Frontal cortex (tissue), 4 donors: ENCODE measurements around the gene DMRT1. TPM values are rescaled to one million over a fixed set of nuclear protein-coding genes. Genes with fewer than 3 reads are reported as not detected.

Source experiments
- DNase-seq, 2 donors: peaks; one replicate each; pipeline ENCODE4 v3.0.0; 2012; ENCODE audit warnings: low spot score in 2 of 2
- FAIRE-seq: peaks from 2 replicates; lab custom pipeline; 2012; peaks lifted over from hg19 to GRCh38; lab: Jason Lieb, UNC
- total RNA-seq: library from RNA; depleted of rRNA; stranded (reverse); fragments of >200 nt; gene quantifications from one replicate; pipeline ENCODE4 v1.2.3, GENCODE V29; 2014
- donor health status: control.
- donor health status: control.
- donor health status: control.

The DMRT1 gene
- total RNA-seq, 1 donor from 2014 or later: under 0.01 TPM

DNA sequence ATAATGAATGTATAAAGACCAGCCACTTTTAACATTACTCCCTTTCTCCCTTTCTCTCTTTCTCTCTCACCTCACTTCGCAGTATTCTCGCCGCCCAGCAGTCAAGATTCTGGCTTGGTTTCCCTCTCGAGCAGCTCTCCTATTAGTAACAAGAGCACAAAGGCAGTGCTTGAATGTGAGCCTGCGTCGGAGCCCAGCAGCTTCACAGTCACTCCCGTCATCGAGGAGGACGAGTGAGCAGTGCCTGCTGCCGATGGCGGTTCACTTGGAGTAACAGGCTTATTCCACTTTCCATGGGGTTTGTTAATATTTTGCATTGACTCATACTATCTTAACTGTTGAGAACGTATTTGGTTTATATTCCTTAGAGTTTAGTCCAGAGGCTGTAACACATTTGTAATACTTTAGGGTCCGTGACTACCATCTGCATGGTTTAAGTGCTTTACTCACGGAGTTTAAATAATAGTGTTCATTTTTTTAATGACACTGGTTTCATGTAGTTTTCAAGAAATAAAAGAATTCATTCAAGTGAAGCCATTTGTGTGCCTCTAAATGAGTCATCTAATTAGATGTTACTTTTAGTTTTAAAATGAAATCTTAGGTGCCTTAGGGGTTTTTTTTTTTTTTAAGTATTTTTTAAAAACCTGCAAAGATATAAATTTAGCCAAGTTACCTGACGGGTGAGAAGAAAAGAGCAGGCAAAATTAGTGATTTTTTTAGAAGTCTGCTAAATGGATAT is 126.6 kb downstream of the DMRT1 start:
- DNase-seq (no peak), FAIRE-seq (no peak)

DNA sequence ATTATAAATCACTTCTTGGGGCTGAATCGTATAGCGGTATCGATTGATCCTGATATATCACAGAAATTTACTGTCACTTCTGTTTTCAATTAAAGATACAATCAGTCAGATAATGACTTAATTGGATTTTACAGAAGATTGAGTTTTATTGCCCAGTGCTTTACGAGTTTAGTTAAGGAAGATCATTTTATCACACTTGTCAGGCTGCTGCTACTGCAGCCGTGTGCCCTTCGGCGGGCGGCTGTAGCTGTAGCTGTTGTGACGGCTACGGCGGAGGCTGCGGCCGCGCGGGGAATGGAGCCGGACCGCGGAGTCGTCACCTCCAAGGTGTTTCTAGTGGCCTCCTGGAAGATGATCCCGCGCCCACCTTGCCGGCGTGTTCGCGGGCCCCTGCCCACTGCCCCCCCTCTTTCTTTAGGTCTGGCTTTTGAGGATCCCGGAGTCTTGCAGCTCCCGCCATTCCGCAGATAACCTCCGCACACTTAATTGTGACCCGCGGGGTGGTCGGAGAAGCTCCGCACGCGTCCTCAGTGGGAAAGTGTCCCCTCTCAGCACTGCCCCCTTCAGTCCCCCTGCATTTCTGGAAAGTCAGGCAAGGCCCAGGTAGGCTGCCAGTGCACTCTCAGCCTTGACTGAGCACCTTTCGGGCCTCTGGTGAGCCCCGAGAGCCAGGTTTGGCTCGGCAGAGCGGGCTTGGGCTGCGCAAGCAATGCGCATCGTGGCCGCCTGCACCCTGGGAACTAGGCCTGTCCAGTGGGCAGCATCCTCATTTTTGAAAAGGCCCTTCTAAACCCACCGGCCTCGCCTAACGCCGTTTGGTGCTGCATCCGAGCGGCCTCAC is 128.0 kb downstream of the DMRT1 start:
- FAIRE-seq: no peak
- no peak for DNase-seq

DNA sequence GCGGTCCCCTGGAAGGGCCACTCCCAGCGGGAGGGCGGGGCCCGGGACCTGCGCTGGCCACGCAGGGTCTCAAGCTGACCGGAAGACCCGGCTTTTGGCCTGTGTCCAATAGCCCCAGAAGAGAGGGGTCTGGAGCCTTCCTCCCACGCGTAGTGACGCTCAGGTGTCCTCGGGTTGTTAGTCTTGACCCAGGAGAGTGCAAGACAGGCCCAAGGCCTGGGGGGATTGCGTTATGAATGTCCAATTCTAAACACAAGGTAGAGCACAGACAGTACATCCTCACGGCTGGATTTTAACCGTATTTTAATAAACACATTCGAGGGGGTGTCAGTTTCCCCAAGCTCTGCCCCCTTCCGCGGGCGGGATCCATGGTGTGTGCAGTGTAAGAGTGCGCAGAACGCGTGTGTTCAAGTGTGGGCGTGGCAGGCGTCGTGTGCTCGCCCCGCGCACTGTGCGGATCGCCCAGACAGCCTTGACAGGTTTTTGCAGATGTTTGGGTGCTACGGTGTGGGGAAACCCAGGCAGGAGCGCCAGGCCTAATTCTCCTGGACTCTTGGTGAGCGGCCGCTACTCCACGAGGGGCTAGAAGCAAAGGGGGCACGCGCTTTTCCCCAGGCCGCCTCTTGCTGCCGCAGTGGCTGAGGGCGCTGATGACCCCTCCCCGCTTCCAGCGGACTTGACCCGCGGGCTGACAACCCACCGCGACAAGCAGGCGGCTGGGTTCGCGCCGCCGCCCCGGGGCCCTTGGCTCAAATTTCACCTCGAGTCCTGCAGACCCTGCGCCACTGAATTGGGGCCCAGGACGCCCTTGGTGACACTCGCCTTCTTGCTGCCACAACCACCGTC is 128.9 kb downstream of the DMRT1 start:
- no peak for DNase-seq

DNA sequence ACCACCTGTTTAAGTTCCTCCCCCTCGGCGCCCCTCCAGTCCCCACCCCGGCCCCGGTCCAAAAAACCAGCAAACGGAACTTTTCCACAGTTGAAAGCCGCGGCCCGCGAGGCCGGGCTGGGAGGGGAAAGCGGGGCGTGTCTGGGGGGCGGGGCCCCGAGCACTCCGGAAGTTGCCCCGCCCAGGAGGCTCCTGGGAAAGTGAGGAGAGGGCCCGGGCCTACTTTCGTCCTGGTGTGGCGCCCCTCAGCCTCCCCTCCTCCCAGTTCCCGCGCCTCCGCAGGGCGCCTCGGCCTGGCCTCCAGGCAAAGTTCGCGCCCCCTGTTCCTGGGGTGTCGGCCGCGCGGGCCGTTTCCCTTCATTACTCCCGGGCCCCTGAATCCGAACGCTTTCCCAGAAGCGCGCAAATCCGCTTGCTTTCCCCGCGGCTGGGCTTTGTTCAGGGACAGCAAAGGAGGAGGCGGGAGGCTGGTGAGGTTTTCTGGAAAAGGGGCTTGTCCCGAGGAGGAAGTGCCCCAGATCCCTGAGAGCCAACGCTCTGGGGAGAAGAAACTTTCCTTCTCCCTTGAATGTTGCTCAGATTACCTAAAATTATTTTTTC is 130.5 kb downstream of the DMRT1 start:
- FAIRE-seq: no peak
- no peak for DNase-seq

More for the DNA sequence above, 128.9 kb downstream of the DMRT1 start:
- no peak for FAIRE-seq

DNA sequence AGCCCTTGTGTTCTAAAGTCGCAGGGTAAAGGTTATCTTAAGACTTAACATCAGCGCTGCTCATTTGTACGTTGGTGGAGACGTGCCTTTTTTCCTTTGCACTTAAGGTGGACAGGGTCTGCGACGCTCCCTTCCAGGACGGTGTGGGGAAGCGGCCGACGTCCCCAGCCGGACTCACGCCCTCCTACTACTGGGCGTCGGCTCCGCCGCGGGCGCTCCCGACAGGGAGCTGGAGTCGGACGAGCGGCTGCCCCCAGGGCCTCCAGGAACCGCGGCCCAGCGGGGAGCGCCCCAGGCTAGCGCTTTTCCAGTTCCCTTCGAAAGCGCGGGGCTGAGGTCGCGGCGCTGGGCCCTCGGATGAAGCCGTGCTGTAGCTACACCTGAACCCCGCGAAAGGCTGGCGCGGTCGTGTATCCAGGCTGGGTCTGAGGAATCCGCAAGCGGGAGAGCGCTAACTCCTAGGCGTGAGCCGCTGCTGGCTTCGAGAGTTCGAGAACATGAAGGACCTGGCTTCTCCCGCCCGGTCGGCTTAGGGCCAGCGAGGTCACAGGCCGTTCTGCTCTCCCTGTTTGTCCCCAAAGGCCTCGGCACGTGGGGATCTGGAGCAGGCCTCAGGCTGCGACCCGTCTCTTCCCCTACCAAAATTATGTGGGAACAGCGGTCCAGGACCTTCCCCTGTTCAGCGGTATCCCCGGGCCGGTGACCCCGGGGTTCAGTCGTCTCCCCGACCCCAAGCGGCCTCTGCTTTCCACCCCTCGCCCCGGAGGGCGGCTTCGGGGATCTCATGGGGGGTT is 131.2 kb downstream of the DMRT1 start:
- no peak for FAIRE-seq
- no peak for DNase-seq

DNA sequence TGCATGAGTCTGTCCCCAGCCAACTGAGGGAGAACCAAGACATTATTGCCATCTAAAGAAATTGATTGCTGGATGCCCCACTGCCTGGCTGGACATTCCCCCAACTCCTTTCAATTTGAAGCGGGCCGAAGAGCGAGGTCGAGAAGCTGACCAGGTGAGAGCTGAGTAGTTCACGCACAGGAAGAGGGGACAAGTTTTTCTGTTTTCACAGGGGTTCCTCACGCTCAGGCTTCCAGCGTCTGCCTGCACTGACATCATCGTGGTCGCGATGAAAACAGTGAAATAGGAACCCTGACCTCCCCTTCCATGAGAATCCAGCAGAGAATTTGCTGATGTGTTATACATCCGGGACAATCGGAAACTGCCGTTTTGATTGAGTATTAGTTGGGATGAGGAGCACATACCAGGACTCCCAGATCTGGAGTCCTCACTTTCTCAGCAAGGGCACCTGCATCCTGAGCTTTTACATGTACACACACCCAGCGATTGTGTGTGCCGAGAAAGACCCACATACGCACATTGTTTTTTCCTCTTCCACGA is 131.9 kb downstream of the DMRT1 start:
- no peak for FAIRE-seq
- DNase-seq: no peak

DNA sequence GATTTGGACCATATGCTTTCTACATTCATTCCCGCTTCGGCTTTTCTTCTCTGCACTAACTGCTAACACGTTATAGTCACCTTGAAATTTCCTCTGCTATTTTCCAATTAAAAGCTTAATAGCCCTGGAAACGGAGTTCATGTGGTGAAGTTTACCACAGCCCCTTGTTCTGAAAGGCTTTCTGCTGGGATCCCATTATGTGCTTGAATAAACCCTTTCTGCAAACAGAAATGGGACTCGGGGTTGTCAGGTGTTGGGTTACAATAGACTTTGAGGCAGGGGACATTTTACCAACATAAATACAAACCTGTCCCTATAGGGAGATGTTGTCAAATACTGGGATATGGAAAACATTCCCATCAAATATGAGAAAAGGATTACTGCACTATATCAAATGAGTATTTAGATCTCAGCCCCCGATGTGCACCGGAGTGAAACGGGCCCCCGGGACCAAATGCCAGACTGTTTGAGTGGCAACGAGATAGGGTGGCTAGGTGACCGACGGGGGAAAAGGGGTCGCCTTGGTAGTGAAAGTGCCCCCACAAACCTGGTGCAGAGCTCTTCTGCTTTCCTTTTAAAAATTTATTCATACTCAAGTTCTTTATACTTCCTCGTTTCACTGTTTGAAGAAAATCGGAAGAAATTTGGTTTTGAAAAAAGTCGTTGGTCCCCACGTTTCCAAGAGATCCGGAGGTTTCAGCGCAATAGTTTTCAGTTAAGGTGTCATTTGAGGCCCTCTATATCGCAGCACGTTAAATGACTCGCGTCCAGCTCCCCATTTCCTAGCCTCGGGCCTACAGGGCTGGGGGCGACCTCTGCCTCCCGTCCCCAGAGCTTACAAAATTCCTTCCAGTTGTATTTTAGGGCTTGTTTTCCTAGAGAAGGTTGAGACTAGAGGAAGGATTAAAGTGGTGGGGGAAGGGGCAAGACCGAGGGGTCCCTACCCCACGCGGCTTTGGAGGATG is 132.8 kb downstream of the DMRT1 start:
- DNase-seq (no peak), FAIRE-seq (no peak)

DNA sequence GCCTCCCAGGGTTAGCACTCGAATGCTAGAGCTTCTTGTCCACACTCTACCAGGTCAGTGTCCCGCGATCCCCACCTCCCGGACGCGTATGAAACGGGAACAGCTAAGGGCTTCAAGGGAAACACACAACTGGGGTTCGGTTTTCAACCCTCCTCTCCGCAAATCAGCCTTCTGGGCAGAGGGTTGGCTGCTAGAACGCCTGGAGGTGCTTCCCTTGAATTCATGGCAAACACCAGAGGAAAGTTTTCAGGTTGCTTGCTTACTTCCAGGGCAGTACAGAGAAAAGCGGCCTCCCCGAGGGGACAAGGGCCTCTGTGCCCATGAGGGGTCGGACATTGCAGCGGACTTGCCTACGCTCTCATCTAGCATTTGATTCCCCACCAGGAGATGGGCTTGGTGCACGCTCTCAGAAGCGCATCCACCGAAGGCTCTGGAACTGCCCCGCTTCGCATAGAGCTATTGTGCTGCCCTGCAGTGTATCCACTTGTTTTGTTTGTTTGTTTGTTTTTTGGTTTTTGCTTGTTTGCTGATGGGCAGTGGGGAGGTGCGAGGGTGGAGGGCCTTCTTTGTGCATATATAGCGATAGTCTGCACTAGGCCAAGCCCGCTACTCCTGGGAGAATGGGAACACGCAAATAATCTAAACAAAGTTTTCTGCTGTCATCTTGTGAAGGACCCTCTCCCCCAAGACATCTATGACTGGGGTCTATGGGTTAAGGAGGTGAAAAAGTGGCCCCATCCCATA is 133.7 kb downstream of the DMRT1 start:
- DNase-seq (no peak), FAIRE-seq (no peak)

DNA sequence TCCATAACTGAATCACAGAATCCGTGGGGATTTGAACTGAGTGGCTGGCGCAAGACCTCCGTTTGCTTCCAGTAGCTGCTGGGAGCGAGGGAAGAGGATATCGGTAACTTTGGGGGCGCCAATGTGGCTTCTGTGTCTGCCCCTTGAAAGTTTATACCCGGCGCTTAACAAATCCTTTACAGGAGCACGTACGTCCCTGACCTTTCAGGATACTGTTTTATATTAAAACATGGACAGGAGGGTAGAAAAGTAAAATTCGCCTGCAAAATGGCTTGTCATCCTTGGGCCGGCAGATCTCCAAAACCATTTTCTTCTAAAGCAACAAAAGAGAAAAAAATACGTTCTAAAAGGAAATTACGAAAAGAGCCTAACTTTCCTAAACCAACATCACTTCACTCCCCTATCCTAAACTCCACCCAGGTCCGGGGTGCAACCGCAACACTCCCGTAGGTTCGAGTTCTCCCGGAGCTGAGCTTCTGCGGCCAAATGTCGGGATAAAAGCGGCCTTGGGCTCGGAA is 134.3 kb downstream of the DMRT1 start:
- FAIRE-seq (no peak), DNase-seq (no peak)

DNA sequence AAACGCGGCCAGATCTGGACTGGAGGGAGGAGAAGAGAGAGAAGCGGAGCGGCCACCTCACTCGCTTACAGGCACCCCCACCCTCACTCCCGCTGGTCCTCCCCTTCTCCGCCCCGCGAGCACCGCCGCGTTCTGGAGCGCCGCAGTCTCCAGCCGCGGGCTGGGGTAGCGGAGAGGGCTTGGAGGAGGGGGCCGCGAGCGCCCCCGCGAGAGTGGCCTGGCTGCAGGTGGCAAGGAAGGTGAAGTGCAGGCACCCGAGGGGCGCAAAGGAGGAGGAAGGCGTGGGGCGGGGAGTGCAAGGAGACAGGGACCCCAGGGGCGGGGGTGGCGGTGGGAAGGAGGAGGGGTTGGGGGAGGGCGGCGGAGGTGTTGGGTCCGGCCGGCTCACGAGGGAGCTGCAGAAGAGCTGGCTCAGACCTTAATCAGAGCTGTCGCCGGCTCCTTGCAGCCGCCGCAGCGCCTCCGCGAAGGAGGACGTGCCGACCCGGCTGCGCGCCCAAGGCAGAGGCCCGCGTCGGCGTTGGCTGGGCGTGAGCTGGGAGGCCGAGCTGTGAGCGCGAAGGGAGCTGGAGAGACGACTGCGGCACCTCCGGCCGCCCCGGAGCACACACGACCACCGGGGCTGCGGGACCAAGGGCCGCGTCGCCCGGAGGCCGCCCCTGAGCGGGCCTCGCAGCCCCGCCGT is 134.9 kb downstream of the DMRT1 start, which contains the start of gene DMRT3:
Gene DMRT3 (plus strand): TSS at position 398 of the 685 bp plus-strand sequence. CDS start 347 bp downstream, outside the sequence.
- FAIRE-seq: no peak
- no peak for DNase-seq

DNA sequence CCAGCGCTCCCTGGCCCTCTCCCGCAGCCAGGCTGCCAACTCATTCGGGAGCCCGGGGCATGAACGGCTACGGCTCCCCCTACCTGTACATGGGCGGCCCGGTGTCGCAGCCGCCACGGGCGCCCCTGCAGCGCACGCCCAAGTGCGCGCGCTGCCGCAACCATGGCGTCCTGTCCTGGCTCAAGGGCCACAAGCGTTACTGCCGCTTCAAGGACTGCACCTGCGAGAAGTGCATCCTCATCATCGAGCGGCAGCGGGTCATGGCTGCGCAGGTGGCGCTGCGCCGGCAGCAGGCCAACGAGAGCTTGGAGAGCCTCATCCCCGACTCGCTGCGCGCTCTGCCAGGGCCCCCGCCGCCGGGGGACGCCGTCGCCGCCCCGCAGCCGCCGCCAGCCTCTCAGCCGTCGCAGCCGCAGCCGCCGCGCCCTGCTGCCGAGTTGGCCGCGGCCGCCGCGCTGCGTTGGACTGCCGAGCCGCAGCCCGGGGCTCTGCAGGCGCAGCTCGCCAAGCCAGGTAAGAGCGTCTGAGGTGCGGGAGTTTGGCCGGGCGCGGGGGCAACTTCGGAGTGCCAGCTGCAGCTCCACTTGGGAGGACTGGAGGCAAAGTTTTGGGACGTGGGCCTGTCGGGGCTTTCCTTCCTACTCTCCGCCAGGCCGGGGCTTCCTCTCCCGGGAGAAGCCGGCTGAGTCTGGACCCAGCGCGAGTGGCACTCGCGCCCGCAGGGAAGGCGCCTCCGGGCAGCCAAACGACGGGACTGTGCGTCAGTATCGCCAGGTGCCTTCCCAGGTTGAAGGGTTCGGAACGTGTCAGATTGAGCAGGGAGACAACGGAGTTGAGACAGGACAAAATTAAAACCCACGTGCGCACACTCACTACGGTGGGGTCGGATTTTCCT is 135.7 kb downstream of the DMRT1 start:
- DNase-seq (no peak), FAIRE-seq (no peak)

DNA sequence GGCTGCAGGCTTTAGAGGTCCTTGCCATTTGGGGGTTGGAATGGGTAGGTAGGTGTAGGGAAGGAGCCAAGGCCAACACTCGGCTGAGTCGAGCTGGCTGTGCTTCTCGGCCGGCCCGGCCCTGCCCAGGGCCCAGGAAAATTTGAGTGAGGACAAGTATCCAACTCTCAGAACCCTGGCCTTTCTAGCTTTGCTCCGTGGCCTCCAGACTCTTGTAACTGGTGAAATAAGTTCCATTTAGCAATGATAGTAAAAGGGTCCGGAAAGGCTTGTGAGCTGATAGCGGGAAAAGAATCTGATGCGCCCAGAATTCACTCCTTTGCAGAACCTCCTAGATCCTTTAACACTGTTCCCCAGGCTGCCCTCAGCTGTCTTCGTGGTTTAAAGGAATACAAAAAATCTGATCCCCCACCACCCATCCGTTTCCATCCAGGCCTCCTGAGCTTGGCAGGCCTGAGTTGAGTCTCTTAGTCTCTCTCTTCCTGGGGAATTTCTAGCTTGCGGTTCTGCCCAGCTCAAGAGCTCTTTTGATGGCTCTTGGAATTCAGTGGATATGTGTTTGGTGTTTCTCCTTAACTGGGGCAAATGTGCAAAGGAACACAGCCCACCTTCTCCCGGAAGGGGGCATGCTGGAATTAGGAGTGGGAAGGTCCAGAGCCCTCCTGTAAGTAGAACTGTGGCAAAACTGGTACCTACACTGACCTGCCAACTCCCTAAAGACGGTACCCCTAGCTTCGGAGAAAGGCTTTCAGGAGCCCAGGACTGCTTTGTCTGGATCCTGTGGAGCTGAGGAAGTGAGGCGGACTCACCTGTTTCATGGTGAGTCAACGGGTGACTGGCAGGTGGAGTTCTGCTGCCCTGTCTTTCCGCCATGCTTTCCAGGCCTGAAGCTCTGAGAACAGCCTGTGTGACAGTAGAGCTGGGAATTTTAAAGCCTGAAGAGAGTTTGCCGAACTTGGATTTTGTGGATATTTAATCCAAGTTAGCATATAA is 136.6 kb downstream of the DMRT1 start:
- FAIRE-seq: no peak
- no peak for DNase-seq

DNA sequence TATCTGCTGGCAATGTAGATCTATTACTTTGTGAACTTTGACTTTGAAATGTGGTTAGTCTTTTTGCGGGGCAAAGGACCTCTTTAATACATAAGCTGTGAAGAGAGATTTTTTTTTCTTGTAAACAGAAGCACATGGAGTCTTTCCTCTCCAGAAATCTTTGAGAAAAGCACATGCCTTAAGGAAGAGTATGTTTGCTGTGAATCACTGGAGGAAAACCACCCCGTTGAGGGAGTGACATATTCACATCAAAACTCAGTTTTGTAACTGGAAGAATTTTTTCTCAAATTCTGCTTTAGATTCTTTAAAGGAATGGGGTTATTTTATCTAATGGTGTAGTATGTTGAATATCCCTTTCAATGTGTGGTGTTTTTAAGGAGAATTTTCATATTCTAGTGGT is 138.5 kb downstream of the DMRT1 start:
- DNase-seq (no peak), FAIRE-seq (no peak)

DNA sequence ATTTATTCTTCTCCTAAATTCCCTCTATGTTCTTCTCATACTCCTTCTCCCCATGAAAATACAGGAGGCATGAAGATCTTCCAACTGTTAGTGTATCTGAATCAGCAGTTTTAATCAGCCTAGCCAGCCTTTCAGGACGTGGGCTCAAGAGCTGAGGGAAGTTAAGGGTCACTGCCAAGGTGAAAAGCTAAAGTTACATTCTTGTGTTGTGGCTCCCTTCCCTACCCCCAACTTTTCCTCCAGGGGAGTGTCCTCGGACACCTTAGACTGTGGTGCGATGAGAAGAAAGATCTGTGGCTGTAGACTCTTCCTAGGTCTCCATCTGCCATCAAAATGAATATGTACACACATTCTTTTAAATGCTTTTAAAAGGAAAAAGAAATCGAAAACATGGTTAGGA is 139.1 kb downstream of the DMRT1 start:
- no peak for DNase-seq
- no peak for FAIRE-seq
